Effector CD4-positive, alpha-beta T cell (primary cell): ENCODE results near the gene UGCG.
"Not testable (repeated sequence)": the region's sequence is repeated elsewhere in the genome, so short reads cannot be mapped to it uniquely, and the experiment has no call there.

Source experiments
- DNase-seq: peaks from one replicate; pipeline ENCODE4 v3.0.0-alpha.2; 2020

The UGCG gene

DNA sequence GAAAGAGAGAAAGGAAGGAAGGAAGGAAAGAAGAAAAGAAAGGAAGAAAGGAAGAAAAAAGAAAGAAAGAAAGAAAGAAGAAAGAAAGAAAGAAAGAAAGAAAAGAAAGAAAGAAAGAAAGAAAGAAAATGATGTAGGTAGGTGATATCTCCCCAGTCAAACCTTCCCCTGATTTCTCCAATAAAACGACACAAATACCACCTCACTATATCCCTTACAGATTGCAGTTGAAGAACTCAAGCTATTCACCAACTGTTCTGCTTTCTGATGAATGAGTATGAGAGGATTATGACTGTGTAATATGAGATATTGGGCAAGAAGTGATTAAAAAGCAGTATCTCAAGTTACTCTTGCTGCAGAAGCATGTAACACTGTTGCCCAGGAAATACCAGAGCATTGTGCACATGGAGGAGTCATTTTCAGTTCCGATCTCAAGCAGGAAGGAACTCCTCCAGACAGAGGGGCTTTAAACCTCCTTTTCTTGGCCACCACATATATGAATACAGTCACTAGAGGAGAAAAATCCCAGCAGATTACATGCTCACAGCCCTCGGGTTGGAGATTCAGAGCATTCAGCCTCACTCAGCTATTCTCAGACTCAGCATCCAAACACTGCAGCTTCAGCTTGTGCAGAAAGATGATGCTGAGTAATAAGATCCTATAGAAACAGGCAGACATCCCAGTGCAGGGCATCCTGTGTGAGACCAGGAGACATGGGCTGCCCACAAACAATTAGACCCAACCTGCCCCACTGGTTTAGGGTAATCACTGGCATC is 61.4 kb downstream of the UGCG start:
- no peak for DNase-seq

DNA sequence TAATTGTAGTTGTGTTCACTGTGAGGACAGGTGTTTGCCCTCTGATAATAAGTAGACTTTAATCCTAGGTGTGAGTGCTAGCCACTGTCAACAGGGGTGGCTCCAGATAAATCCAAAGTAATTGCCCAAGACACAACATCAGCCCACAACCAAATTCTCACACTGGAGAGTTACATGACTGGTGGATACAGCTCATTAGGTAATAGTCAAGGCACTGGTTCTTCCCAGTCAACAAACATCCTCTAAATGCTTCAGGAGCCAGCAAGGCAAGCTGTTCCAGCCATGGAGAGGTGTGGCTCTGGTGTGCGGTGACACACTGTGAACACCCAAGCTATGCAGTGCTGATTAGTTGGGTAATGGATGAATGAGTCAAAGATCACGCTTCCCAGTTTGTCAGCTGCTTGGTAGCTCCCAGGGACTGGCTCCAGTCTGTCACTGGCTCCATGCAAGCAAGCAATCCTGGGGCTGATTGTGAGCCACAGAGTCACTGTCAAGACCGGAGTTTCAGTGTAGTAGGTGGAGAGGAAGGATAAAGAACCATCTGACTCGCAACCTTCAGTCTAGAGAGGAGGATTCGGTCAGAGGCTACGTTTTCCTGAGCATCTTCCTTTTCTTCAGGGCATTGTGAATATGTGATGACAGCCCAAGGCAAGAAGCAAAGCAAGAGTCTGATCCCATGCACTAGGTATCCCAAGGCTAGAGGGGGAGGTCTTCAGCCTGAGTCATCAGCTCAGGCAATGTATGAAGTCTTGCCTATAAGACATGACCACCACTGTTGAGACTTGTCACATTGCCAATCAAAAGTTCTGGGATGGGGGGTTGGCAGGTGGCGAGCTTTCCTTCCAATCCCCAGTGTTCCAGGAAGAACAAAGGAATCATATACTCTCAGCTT is 63.1 kb downstream of the UGCG start:
- DNase-seq, result no peak

DNA sequence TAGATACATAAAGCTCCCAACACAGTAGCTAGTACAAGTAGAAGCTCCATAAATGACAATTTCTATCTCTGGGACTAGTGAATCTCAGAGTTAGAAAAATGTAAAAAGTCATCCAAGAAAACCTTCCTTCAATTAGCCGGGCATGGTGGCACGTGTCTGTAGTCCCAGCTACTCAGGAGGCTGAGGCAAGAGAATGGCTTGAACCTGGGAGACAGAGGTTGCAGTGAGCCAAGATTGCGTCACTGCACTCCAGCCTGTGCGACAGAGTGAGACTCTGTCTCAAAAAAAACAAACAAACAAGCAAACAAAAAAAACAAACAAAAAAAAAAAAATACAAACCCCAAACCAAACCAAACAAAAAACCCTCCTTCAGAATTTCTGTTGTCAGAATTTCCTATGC is 63.9 kb downstream of the UGCG start:
- not testable (repeated sequence) for DNase-seq

DNA sequence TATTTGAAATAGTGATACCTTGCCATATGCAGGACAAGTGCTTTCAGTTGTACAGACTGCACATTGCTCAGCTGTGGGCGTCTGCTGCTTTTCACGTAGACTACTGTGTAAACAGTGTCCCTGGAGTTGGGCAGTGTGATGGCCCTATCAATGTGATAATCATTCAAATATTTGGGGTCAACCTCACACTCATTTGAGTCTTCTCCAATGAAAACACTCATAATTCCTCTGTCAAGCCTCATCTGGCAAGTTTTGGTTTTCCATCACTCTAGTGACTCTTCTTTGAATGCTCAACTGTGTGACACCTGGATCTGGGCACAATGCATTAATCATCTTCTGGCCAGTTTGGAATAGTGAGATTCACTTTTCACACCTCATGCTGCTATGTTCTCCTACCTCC is 64.4 kb downstream of the UGCG start:
- DNase-seq, result no peak

GRCh38 chr9:111961575-111961974 is 65.0 kb downstream of the UGCG start:
- no peak for DNase-seq

DNA sequence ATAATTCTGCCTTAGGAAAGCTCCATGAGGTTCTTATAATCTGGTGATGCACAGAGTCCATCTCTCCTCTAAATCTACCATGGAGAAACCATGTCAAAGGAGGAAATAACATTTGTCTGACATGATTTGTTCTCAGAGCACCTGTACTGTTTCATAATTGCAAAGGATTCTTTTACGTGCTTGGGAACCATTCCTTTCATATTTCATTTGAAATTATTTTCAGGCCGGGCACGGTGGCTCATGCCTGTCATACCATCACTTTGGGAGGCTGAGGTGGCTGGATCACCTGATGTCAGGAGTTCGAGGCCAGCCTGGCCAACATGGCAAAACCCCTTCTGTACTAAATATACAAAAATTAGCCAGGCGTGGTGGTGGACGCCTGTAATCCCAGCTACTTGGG is 65.4 kb downstream of the UGCG start:
- no peak for DNase-seq

GRCh38 chr9:111963995-111964394 is 67.4 kb downstream of the UGCG start:
- no peak for DNase-seq

DNA sequence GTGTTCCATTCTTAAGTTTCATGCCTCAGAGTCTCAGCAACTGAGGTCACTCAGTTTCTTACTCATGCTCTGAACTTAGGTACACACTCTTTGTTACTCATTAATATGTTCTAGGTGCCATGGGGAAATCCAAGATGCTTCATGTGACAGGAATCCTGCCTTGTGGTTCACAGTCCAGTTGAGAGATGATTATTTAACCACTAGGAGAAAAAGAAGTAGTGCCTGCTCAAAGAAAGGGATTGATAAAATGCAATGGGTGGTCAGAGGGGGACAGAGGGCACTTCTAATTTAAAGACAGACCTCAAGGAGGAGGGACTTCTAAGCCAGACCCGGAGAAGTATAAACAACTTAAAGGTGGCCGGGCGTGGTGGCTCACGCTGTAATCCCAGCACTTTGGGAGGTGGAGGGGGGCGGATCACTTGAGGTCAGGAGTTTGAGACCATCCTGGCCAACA is 69.0 kb downstream of the UGCG start:
- DNase-seq, result no peak

GRCh38 chr9:111966124-111966723 is 69.6 kb downstream of the UGCG start:
- DNase-seq, result no peak

GRCh38 chr9:111966861-111967291 is 70.3 kb downstream of the UGCG start:
- no peak for DNase-seq

DNA sequence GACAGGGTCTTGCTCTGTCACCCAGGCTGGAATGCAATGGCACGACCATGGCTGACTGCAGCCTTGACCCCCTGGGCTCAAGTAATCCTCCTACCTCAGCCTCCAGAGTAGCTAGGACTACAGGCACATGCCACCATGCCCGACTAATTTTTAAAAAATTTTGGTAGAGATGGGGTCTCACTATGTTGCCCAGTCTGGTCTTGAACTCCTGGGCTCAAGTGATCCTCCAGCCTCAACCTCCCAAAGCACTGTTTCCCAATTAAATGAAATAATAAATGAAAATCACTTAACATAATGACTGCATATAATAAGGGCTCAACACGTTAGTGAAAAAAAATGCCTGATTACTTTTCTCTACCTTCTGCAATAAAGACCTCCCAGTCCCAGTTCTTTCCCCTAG is 71.0 kb downstream of the UGCG start:
- DNase-seq, result no peak

DNA sequence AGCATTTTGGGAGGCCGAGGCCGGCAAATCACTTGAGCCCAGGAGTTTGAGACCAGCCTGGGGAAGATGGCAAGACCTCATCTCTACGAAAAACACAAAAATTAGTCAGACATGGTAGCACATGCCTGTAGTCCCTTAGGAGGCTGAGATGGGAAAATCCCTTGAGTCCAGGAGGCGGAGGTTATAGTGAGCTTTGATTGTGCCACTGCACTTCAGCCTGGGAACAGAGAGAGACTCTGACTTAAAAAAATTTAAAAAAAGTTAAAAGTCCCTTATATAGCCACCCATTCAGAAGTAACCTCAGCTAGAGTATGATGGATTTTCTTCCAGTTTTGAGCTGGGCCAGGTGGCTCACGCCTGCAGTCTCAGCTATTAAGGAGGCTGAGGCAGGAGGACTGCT is 72.4 kb downstream of the UGCG start:
- no peak for DNase-seq

DNA sequence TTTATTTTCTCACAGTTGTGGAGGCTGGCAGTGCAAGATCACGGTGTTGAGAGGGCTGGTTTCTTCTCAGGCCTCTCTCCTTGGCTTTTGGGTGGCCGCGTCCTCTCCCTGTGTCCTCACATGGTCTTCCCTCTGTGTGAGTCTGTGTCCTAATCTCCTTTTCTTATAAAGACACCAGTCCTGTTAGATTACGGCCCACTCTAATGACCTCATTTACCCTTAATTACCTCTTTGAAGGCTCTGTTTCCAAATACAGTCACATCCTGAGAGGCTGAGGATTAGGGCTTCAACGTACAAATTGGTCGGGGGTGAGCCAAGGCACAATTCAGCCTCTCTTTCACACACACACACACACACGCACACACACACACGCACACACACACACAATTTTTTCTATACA is 73.0 kb downstream of the UGCG start:
- DNase-seq, result no peak

DNA sequence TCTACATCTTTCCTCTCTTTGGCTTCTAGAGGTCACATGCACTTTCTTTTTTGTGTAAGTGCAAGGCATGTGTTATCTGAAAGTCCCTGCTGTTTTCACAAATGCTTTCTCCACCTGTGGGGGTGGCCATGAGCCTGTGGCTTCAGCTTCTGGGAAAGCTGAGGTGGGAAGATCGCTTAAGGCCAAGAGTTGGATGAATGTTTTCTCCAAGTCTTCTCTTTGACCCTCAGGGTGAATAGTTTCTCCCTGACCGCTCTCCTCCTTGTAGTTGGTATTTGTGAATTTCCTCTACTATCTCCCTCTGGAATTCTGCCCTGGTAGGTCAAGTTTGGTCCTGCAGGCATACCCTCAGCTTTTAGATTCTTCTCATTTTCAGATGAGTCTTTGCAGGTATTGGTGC is 74.2 kb downstream of the UGCG start:
- no peak for DNase-seq

DNA sequence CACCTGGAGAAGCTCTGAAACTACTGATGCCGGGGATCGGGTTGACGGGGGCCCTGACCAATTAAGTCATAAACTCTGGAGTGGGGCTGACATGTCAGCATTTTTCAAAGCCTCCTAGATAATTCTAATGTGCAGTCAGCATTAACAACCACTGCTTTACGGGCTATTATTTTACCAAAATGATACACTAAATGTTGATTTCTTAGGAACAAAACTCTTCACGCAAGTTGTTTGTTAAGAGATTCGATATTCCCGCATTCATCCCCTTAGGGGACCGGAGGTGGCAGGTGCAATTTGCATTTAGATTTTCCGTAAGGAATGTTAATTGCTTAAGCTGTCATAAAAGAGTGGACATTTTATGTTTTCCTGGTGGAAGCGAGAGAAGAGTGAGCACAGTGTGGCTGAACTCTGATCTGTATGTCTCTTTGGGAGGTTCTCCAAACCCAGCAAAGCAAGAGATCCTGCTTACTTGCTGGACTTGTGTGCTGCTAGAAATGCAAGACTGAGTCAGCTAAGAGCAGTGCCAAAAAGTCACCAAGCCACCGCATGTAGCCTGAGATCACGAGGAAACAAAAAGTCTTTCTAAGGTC is 77.6 kb downstream of the UGCG start:
- no peak for DNase-seq

DNA sequence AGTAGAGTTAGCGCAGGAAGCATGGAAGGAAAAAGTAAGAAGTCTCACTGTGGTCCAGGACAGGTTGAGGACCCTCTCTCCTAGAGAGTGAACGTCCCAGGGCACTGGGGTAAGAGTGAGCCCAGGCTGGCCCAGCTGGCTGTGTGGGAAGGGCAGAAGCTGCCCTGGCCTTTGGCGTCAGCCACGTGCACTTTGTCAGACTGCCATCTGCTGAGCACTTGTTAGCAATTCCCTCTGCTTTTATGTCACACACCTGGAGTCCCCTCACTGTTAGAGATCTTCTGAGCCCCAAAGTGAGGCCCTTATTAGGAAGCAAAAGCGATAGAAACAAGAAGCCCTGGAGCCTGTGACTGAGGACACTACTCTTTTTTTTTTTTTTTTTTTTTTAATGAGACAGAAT is 79.1 kb downstream of the UGCG start:
- no peak for DNase-seq

GRCh38 chr9:111978616-111979015 is 82.0 kb downstream of the UGCG start:
- no peak for DNase-seq

DNA sequence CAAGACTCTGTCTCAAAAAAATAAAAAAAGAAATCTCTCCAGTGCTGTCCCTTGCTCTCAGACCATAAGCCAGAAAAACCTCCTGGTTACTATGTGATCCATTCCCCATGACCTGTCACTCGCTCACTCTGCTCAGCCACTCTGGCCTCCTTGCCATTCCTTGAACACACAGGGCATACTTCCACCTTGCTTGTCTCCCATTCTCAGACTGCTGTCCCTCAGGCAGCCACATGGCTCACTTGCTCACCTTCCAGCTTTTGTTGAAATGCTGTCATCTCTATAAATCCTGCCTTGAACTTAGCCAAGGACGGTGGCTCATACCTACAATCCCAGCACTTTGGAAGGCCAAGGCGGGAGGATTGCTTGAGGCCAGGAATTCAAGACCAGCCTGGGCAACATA is 82.9 kb downstream of the UGCG start:
- DNase-seq, result no peak

DNA sequence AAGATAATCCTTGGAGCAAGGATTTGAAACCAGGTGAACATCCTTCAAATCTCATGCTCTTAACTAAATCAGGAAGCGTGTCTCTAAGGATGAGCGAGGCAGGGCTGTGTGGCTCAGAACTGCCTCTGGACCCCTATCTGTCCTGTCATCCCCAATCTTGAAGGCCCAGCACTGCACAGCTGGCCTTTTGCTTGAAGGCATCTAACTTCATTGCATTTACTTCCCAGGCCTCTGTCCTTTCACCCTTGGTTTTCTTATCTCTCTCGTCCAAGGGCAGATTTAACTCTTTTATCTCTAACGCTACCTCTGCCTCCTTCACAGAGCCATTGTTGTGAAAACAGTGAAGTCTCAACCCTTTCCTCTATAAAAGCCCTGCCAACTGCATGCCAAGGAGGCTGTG is 83.8 kb downstream of the UGCG start:
- no peak for DNase-seq

GRCh38 chr9:111983484-111983908 is 86.9 kb downstream of the UGCG start:
- DNase-seq, result no peak

- no peak for DNase-seq
Observed at GRCh38 chr9:111984086-111984802, 87.6 kb downstream of the UGCG start.
